HepG2 (cell line): ENCODE data around the gene OSGIN1. TPM values are rescaled to one million over a fixed set of nuclear protein-coding genes. Genes with fewer than 3 reads are reported as not detected.

Experiments used
- ATF5 ChIP-seq: sonication (generic); formaldehyde crosslinking; IDR thresholded peaks from 2 replicates; pipeline ENCODE4 v1.4.0; 2020; ENCODE audit warnings: mild to moderate bottlenecking, low read depth, missing genetic modification reagents
- CEBPG ChIP-seq: IDR thresholded peaks from 2 replicates; pipeline ENCODE4 v1.6.1; 2016
- FOSL2 ChIP-seq: sonication (generic); formaldehyde crosslinking; IDR thresholded peaks from 2 replicates; pipeline ENCODE4 v1.4.0; 2020; ENCODE audit warnings: missing genetic modification reagents
- HMGXB3 ChIP-seq: sonication (generic); formaldehyde crosslinking; IDR thresholded peaks from 2 replicates; pipeline ENCODE4 v1.4.0; 2020; ENCODE audit warnings: missing genetic modification reagents, borderline replicate concordance
- NR0B2 ChIP-seq: sonication (generic); formaldehyde crosslinking; IDR thresholded peaks from 2 replicates; pipeline ENCODE4 v1.4.0; 2020; ENCODE audit warnings: mild to moderate bottlenecking, missing genetic modification reagents
- REST ChIP-seq, 2 experiments: IDR thresholded peaks; 2 replicates each; pipeline ENCODE4 v1.6.1; 2011 to 2012; ENCODE audit warnings: low read length in 2 of 2, borderline replicate concordance in 1 of 2, low read depth in 1 of 2, mild to moderate bottlenecking in 1 of 2, moderate library complexity in 1 of 2
- TRIM22 ChIP-seq: fragments of 450-650 bp; IDR thresholded peaks from 2 replicates; pipeline ENCODE4 v1.6.1; 2017
- USF2 ChIP-seq, 2 experiments: sonication (generic) in 1 of 2; formaldehyde crosslinking in 1 of 2; IDR thresholded peaks; 2 replicates each; pipeline versions ENCODE4 v1.5.1 to v1.6.1; 2011 to 2020; ENCODE audit warnings: borderline replicate concordance in 1 of 2, low read depth in 1 of 2, low read length in 1 of 2, mild to moderate bottlenecking in 1 of 2, missing genetic modification reagents in 1 of 2, moderate library complexity in 1 of 2
- XRCC5 ChIP-seq: fragments of 200-400 bp; formaldehyde crosslinking; optimal IDR thresholded peaks from 2 replicates; pipeline ENCODE3; 2017; ENCODE audit warnings: mild to moderate bottlenecking, low read length
- ZNF17 ChIP-seq: sonication (generic); formaldehyde crosslinking; IDR thresholded peaks from 2 replicates; pipeline ENCODE4 v1.5.0; 2020; ENCODE audit warnings: mild to moderate bottlenecking, missing genetic modification reagents
- ZNF335 ChIP-seq: sonication (generic); formaldehyde crosslinking; IDR thresholded peaks from 2 replicates; pipeline ENCODE4 v1.4.0; 2020; ENCODE audit warnings: missing genetic modification reagents
- ZNF576 ChIP-seq: sonication (generic); formaldehyde crosslinking; IDR thresholded peaks from 2 replicates; pipeline ENCODE4 v1.4.0; 2020; ENCODE audit warnings: mild to moderate bottlenecking, missing genetic modification reagents
- polyA plus RNA-seq, 8 experiments: library from polyadenylated mRNA; depleted of rRNA in 3 of 8; stranded (reverse) in 7 of 8; unstranded in 1 of 8; fragments of >200 nt; fragmentation: Illumina TruSeq in 4 of 8; extraction: Trizol in 4 of 8; gene quantifications; 2 replicates each; pipeline versions ENCODE4 v1.2.1 to v1.2.3, GENCODE V29; 2011 to 2016; ENCODE audit warnings: low read depth in 4 of 8, missing spikeins in 1 of 8, mixed read lengths in 1 of 8; ENCODE audit not compliant: insufficient read depth in 1 of 8
- total RNA-seq, 5 experiments: library from RNA; depleted of rRNA; stranded (reverse); fragments of >200 nt; fragmentation: Illumina TruSeq; extraction: Trizol; gene quantifications; 2 replicates each; pipeline ENCODE4 v1.2.3, GENCODE V29; 2016; ENCODE audit warnings: low read depth in 1 of 5

OSGIN1 gene
- total and polyA plus RNA-seq, 2 of the 13 experiments (the other 11 are each of a cell fraction or from before 2014, with no cell fraction given) = 20.5 to 27.1 TPM

GRCh38 chr16:83956336-83957289, 3.6 kb downstream of the OSGIN1 start (continued):
- TF ChIP-seq ATF5 (CRISPR knock-in tag) (no peak), NR0B2 (CRISPR knock-in tag) (0 out of 2 replicates have a peak, but pooled peaks have one; percentile 32), CEBPG (no peak), REST (IDR thresholded peaks at IDR 0.05; ENCODE audit: borderline replicate concordance in 1 of 2, low read depth in 1 of 2, low read length in 2 of 2) (no peak), ZNF17 (CRISPR knock-in tag) (no peak), ZNF335 (no peak), HMGXB3 (CRISPR knock-in tag) (no peak), USF2 (IDR thresholded peaks at IDR 0.05; ENCODE audit: low read depth, low read length) (no peak), USF2 (CRISPR knock-in tag; IDR thresholded peaks at IDR 0.05; ENCODE audit: borderline replicate concordance) (no peak), XRCC5 (peak; percentile 80), TRIM22 (no peak), FOSL2 (0 out of 2 replicates have a peak, but pooled peaks have one; percentile 27), ZNF576 (CRISPR knock-in tag) (peak; percentile 34; the same call in 1 of the 2 replicates)
